Activated CD8-positive, alpha-beta memory T cell treated with anti-CD3 and anti-CD28 coated beads, Interleukin-2, amount 50 U/mL, for 48 hours (primary cell): Measurements from ENCODE around the gene HTR2B.
"Not testable (repeated sequence)": the region's sequence is repeated elsewhere in the genome, so short reads cannot be mapped to it uniquely, and the experiment has no call there.

Experiments
- DNase-seq: peaks from one replicate; pipeline ENCODE4 v3.0.0-alpha.2; 2020

Gene HTR2B

GRCh38 chr2:231132129-231132528, 7.3 kb upstream of the HTR2B start:
- no peak for DNase-seq

- no peak for DNase-seq
Measured at GRCh38 chr2:231130336-231131056, 5.7 kb upstream of the HTR2B start.

GRCh38 chr2:231129216-231129615, 4.4 kb upstream of the HTR2B start:
- no peak for DNase-seq

- DNase-seq = no peak
Measured at GRCh38 chr2:231128541-231128940, 3.7 kb upstream of the HTR2B start.

- no peak for DNase-seq
Measured at GRCh38 chr2:231127936-231128335, 3.1 kb upstream of the HTR2B start.

- no peak for DNase-seq
Measured at GRCh38 chr2:231127480-231127879, 2.6 kb upstream of the HTR2B start.

GRCh38 chr2:231126123-231126522, 1.3 kb upstream of the HTR2B start:
- DNase-seq = no peak

GRCh38 chr2:231123362-231123898, 1.4 kb downstream of the HTR2B start:
- DNase-seq = no peak

- DNase-seq = no peak
Measured at GRCh38 chr2:231118614-231118942, 6.3 kb downstream of the HTR2B start.

GRCh38 chr2:231117922-231118613, 6.8 kb downstream of the HTR2B start:
- no peak for DNase-seq

- DNase-seq = no peak
Measured at GRCh38 chr2:231117148-231117547, 7.7 kb downstream of the HTR2B start.

GRCh38 chr2:231115651-231116050, 9.2 kb downstream of the HTR2B start:
- DNase-seq = no peak

GRCh38 chr2:231113489-231113888, 11.4 kb downstream of the HTR2B start:
- no peak for DNase-seq

- no peak for DNase-seq
Measured at GRCh38 chr2:231111987-231112386, 12.9 kb downstream of the HTR2B start.

GRCh38 chr2:231110551-231110950, 14.3 kb downstream of the HTR2B start:
- DNase-seq = no peak

GRCh38 chr2:231104115-231104713, 20.6 kb downstream of the HTR2B start:
- DNase-seq = no peak

GRCh38 chr2:231102772-231103171, 22.1 kb downstream of the HTR2B start:
- no peak for DNase-seq

- no peak for DNase-seq
Measured at GRCh38 chr2:231100990-231101389, 23.9 kb downstream of the HTR2B start.

GRCh38 chr2:231100321-231100720, 24.5 kb downstream of the HTR2B start:
- DNase-seq = not testable (repeated sequence)

GRCh38 chr2:231099918-231100317, 24.9 kb downstream of the HTR2B start:
- DNase-seq = no peak

GRCh38 chr2:231094736-231095346, 30.0 kb downstream of the HTR2B start:
- DNase-seq = no peak

GRCh38 chr2:231093933-231094332, 30.9 kb downstream of the HTR2B start:
- DNase-seq = no peak

- no peak for DNase-seq
Measured at GRCh38 chr2:231088754-231089153, 36.1 kb downstream of the HTR2B start.

- DNase-seq = no peak
Measured at GRCh38 chr2:231084565-231084964, 40.3 kb downstream of the HTR2B start.
